ENCODE results near the gene OTOP2. TPM values are rescaled to one million over a fixed set of nuclear protein-coding genes. Genes with fewer than 3 reads are reported as not detected.

Gene OTOP2
- total RNA-seq, 4 donors from 2014 or later, result 3.4 to 99.1 (median 62.6) TPM

GRCh38 chr17:74946641-74947040, 22.6 kb downstream of the OTOP2 start:
- intact Hi-C loops (cut with DNase I; ENCODE audit: low total_unique reads), result loop anchor here (1.0 kb wide), 1 partner anchor 30 kb away; no protein-coding TSS in a partner anchor

GRCh38 chr17:74947041-74947754, 23.1 kb downstream of the OTOP2 start:
- no peaks in the 10 kb centered on the region for H3K36me3 ChIP-seq
- no peaks in the 10 kb centered on the region for H3K4me1 ChIP-seq
- TF ChIP-seq EP300 (IDR thresholded peaks at IDR 0.05; ENCODE audit: low read depth) (no peak), POLR2AphosphoS5 (IDR thresholded peaks at IDR 0.05) (no peak), POLR2A (IDR thresholded peaks at IDR 0.05) (no peak)
- TF ChIP-seq, protein P1, sequence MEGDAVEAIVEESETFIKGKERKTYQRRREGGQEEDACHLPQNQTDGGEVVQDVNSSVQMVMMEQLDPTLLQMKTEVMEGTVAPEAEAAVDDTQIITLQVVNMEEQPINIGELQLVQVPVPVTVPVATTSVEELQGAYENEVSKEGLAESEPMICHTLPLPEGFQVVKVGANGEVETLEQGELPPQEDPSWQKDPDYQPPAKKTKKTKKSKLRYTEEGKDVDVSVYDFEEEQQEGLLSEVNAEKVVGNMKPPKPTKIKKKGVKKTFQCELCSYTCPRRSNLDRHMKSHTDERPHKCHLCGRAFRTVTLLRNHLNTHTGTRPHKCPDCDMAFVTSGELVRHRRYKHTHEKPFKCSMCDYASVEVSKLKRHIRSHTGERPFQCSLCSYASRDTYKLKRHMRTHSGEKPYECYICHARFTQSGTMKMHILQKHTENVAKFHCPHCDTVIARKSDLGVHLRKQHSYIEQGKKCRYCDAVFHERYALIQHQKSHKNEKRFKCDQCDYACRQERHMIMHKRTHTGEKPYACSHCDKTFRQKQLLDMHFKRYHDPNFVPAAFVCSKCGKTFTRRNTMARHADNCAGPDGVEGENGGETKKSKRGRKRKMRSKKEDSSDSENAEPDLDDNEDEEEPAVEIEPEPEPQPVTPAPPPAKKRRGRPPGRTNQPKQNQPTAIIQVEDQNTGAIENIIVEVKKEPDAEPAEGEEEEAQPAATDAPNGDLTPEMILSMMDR (IDR thresholded peaks at IDR 0.05), result no peak
- no peak for DNase-seq
- H3K27ac ChIP-seq, result no peak overlapping the region
- no peaks in the 10 kb centered on the region for H3K9me3 ChIP-seq
- intact Hi-C loops (cut with DNase I; ENCODE audit: low total_unique reads) (no loop called here), in situ Hi-C loops (cut with MboI; ENCODE audit: low pct_ligation_motif_present in 1 of 4, low pct_unique_long_range_greater_than_20kb in 1 of 4, low sequenced_read_pairs in 3 of 4) (no loop called here)
- peaks cover 43% of the 10 kb centered on the region for H3K27me3 ChIP-seq
- H3K4me3 ChIP-seq, result no peak overlapping the region
- WGBS, 2 donors (ENCODE audit: low coverage in 1 of 2), result 95% methylated on average over 16 of the region's 17 CpGs; no CpG with 5 or more reads in 1 of the 2 donors

More at GRCh38 chr17:74946641-74947040, 22.6 kb downstream of the OTOP2 start:
- in situ Hi-C loops (cut with MboI; ENCODE audit: low pct_ligation_motif_present in 1 of 4, low pct_unique_long_range_greater_than_20kb in 1 of 4, low sequenced_read_pairs in 3 of 4), result no loop called here
- Histone ChIP-seq H3K4me3 (no peak overlapping the region), H3K36me3 (no peaks in the 10 kb centered on the region), H3K9me3 (no peaks in the 10 kb centered on the region), H3K27me3 (peaks cover 47% of the 10 kb centered on the region), H3K4me1 (no peaks in the 10 kb centered on the region), H3K27ac (no peak overlapping the region)
- TF ChIP-seq EP300 (IDR thresholded peaks at IDR 0.05; ENCODE audit: low read depth) (no peak), POLR2A (IDR thresholded peaks at IDR 0.05) (no peak), POLR2AphosphoS5 (IDR thresholded peaks at IDR 0.05) (no peak)
- TF ChIP-seq, protein P1 (IDR thresholded peaks at IDR 0.05), result no peak
- WGBS, 2 donors (ENCODE audit: low coverage in 1 of 2), result 85% methylated on average over 14 of the region's 14 CpGs; no CpG with 5 or more reads in 1 of the 2 donors
- no peak for DNase-seq

DNA sequence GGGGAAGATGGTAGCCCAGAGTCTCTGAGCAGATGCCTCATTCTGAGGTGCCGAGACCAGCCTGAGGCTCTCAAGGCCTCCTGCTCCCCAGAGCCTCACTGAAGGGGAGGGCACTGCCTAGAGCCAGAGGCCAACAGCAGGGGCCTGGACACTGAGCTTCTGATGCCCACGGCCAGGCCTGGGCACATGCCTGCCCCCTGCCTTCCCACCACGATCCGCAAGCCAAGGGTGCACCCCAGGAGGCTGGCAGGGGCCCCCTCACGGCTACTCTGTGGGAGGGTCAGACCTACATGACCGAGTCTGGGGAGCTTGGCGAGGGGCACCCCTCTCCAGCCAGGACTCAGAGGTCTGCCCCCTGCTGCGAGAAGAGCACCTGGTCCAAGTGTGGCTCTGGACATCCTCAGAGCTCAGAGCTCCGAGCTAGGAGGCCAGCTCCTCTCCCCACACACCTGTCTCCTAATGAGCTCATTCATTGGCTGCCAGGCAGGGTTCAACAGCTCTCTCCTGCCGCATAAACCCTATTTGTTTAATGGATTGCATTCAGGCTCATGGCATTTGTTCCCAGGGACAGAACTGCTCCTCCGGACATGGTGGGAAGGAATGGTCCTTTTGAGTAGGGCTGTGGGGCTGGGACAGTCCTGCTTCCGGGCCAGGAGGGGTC, 25.5 kb downstream of the OTOP2 start:
- intact Hi-C loops (cut with DNase I; ENCODE audit: low total_unique reads) (no loop called here), in situ Hi-C loops (cut with MboI; ENCODE audit: low pct_ligation_motif_present in 1 of 4, low pct_unique_long_range_greater_than_20kb in 1 of 4, low sequenced_read_pairs in 3 of 4) (loop anchor here in 1 of 4 donors (25.0 kb wide), 1 partner anchor 238 kb away; the partner anchor contains the start of gene SUMO2)
- WGBS, 2 donors (ENCODE audit: low coverage in 1 of 2), result 49% methylated on average over 11 of the region's 12 CpGs; no CpG with 5 or more reads in 1 of the 2 donors
- Histone ChIP-seq H3K36me3 (no peaks in the 10 kb centered on the region), H3K4me3 (no peak overlapping the region), H3K27me3 (peaks cover 26% of the 10 kb centered on the region), H3K4me1 (peaks cover 0 to 7% (median 2%) of the 10 kb centered on the region in 4 donors), H3K9me3 (no peaks in the 10 kb centered on the region), H3K27ac (no peak overlapping the region)
- no peak for DNase-seq
- TF ChIP-seq POLR2A (IDR thresholded peaks at IDR 0.05) (no peak), EP300 (IDR thresholded peaks at IDR 0.05; ENCODE audit: low read depth) (no peak), POLR2AphosphoS5 (IDR thresholded peaks at IDR 0.05) (no peak)
- TF ChIP-seq, protein P1 (IDR thresholded peaks at IDR 0.05), result no peak

DNA sequence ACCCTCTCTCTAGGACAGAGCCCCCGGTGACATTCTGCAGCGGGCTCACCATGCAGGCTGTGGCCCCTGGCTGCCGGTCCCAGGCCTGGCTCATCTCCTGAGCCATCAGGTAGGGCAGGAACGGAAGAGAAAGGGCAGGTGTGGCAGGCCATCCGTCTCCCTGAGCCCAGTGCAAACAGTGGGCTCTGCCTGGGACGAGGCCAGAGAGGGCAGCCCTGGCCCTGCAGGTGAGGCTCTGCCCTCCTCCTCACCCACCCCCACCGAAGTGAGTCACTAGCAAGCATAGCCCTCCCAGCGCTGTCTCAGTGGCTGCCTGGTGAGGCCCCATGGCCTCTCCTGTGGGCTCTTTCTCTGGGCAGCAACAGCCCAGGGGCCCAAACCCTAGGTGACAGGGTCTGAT, 26.1 kb downstream of the OTOP2 start:
- no peak for DNase-seq
- 35% methylated on average over 4 of the region's 8 CpGs; no CpG with 5 or more reads in 1 of the 2 donors for whole genome bisulfite sequencing, 2 donors (ENCODE audit: low coverage in 1 of 2)
- TF ChIP-seq, protein P1 (IDR thresholded peaks at IDR 0.05), result no peak
- TF ChIP-seq POLR2A (IDR thresholded peaks at IDR 0.05) (no peak), POLR2AphosphoS5 (IDR thresholded peaks at IDR 0.05) (no peak), EP300 (IDR thresholded peaks at IDR 0.05; ENCODE audit: low read depth) (no peak)
- H3K4me1 ChIP-seq, result peaks cover 0 to 7% (median 2%) of the 10 kb centered on the region in 4 donors
- H3K27ac ChIP-seq, result no peak overlapping the region
- H3K4me3 ChIP-seq, result no peak overlapping the region
- H3K9me3 ChIP-seq, result no peaks in the 10 kb centered on the region
- no peaks in the 10 kb centered on the region for H3K36me3 ChIP-seq
- intact Hi-C loops (cut with DNase I; ENCODE audit: low total_unique reads), result no loop called here
- in situ Hi-C loops (cut with MboI; ENCODE audit: low pct_ligation_motif_present in 1 of 4, low pct_unique_long_range_greater_than_20kb in 1 of 4, low sequenced_read_pairs in 3 of 4), result loop anchor here in 1 of 4 donors (25.0 kb wide), 1 partner anchor 237 kb away; the partner anchor contains the start of gene SUMO2
- peaks cover 20% of the 10 kb centered on the region for H3K27me3 ChIP-seq

Measured in transverse colon (tissue), 4 donors.